Activated CD8-positive, alpha-beta memory T cell treated with anti-CD3 and anti-CD28 coated beads for 48 hours (primary cell): ENCODE results near the gene MITF.

ENCODE experiments used
- DNase-seq, 3 experiments: peaks; one replicate each; pipeline ENCODE4 v3.0.0-alpha.2; 2020; ENCODE audit warnings: low read depth in 2 of 3, low spot score in 2 of 3

Gene MITF

DNA sequence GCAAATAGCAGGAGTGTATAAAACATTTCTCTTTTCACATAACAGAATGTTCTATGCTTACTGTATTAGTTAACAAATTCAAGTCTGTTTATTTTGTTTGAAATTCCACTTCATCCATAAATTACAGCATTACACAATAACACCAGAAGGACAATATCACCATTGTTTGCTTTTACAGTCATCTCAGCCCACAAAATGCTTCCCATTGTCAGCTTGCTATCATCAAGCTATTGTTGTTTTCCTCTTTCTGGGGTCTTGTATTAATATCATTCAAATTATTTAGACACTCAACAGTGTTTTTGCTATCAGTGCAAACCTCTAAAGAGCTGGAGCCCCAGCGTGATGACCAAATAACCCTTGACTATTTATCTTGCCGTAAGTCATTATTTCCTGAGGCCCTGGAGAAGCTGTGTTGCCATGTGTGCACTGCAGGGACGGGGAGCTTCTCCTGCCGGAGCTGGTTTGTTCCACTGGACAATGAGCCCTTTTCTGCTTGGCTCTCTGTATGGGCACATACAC lies 261.4 kb downstream of the MITF start:
- DNase-seq, result no peak

DNA sequence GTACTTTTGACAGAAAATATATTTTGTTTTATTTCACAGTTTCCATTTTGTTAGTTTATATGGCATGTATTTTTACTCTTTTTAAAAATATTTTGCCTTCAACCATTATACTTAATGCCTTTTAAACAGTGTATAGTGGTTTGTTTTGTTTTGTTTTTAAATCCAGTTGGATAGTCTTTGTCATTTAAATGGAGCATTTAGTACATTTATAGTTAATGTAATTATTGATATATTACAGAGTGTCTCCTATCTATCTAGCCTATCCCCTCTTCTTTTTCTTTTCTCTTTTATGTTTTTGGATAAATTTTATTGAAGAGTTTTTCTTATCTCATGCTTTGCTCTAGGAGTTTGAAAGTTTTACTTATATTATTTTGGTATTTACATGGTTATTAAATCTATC lies 263.9 kb downstream of the MITF start:
- no peak for DNase-seq

DNA sequence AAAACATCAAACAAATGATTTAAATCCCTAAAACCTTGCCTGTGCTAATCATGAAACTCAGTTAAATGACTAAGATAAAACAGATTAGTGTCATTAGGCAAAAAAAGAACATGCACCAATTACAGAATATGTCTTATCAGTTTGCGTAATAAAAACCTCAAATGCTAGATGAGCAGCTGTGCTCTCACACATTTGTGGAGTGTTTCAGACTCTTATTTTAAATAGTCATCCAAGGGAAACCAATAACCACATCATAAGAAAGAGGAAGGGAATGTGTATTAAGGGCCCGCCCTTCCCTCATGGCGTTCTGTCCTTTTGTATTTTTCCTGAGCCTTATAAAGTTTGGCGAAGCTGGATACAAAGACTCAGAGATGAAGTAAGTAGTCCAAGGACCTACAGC lies 266.8 kb downstream of the MITF start:
- DNase-seq, result no peak

DNA sequence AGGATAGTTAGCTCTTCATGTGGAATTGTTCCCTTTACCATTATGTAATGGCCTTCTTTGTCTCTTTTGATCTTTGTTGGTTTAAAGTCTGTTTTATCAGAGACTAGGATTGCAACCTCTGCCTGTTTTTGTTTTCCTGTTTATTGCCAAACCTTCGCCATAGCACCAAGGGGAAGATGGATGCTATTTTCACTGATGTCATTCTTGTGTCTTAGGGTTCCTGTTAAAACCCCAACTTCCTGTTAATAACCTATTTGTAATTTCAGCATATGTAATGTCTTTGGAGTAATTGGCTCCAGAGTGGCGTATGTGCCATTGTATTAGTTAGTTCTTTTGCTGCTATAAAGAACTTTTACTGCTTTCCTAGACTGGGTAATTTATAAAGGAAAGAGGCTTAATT lies 271.1 kb downstream of the MITF start:
- DNase-seq, result no peak

DNA sequence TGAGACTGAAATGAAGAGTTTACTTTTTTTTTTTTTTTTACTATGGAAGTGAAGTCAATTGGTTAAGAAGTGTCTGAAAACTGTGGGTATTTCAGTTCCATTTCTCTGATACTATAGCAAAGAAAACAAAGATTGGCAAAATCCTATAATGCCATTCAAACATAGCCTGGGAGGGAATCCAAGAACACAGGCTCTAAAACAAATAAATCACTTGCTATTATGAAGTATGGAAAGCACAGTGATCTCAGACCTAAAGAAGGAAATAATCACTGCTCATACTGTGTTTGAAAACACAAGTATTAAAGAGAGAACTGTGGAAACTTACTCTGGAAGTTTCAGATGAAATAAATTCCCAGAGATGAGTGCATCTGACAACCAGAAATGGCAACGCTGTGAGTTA lies 272.3 kb downstream of the MITF start:
- no peak for DNase-seq
